AG09319 (cell line): ENCODE data around the gene IL2RA.
"Not testable (repeated sequence)": the region's sequence is repeated elsewhere in the genome, so short reads cannot be mapped to it uniquely, and the experiment has no call there.

Experiments
- DNase-seq: peaks from one replicate; pipeline ENCODE4 v3.0.0-alpha.2; 2010; ENCODE audit warnings: low read depth; ENCODE audit errors: extremely low read depth
- TF ChIP-seq, protein P1 (sequence below): IDR thresholded peaks from 2 replicates; pipeline ENCODE4 v1.5.1; 2011; ENCODE audit warnings: low read depth, mild to moderate bottlenecking, inconsistent platforms, low read length, moderate library complexity

IL2RA gene

GRCh38 chr10:6008497-6009142 is 53.5 kb downstream of the IL2RA start:
- no peak for DNase-seq
- TF ChIP-seq, protein P1, sequence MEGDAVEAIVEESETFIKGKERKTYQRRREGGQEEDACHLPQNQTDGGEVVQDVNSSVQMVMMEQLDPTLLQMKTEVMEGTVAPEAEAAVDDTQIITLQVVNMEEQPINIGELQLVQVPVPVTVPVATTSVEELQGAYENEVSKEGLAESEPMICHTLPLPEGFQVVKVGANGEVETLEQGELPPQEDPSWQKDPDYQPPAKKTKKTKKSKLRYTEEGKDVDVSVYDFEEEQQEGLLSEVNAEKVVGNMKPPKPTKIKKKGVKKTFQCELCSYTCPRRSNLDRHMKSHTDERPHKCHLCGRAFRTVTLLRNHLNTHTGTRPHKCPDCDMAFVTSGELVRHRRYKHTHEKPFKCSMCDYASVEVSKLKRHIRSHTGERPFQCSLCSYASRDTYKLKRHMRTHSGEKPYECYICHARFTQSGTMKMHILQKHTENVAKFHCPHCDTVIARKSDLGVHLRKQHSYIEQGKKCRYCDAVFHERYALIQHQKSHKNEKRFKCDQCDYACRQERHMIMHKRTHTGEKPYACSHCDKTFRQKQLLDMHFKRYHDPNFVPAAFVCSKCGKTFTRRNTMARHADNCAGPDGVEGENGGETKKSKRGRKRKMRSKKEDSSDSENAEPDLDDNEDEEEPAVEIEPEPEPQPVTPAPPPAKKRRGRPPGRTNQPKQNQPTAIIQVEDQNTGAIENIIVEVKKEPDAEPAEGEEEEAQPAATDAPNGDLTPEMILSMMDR, result no peak

- TF ChIP-seq, protein P1, result no peak
- no peak for DNase-seq
Measured at GRCh38 chr10:6006991-6007390, 55.2 kb downstream of the IL2RA start.

GRCh38 chr10:6006546-6006945 is 55.6 kb downstream of the IL2RA start:
- TF ChIP-seq, protein P1, result no peak
- no peak for DNase-seq

GRCh38 chr10:6005856-6006395 is 56.2 kb downstream of the IL2RA start:
- TF ChIP-seq, protein P1, result no peak

GRCh38 chr10:6005161-6005804 is 56.9 kb downstream of the IL2RA start:
- DNase-seq, result not testable (repeated sequence)

More at GRCh38 chr10:6005856-6006395, 56.2 kb downstream of the IL2RA start:
- no peak for DNase-seq

DNA sequence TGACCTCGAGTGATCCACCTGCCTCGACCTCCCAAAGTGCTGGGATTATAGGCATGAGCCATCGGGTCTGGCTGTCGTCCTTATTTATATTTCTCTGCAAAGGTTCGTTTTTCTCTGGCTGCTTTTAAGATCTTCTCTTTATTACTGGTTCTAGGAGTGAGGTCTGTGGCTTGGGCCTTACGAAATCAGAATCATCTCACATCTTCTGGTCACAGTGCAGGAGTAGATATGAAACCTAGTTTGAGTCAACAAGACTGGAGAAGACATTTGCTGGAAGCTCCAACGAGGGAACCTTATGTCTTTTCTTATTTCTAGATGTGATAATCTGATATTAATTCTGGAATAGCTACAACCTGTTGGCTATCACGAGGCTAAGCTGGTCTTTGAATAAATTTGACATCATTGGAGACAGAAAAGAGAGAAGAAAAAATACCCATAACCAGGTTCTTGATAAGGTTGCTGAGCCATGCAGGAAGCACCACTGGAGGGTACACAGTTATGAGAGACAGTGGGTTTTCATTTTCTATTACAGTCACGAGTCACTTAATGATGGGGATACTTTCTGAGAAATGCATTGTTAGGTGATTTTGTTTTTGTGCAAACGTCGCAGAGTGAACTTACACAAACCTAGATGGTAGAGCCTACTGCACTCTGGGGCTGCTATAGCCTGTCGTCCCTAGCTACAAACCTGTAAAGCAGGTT is 59.2 kb downstream of the IL2RA start:
- TF ChIP-seq, protein P1, result no peak
- DNase-seq, result no peak

DNA sequence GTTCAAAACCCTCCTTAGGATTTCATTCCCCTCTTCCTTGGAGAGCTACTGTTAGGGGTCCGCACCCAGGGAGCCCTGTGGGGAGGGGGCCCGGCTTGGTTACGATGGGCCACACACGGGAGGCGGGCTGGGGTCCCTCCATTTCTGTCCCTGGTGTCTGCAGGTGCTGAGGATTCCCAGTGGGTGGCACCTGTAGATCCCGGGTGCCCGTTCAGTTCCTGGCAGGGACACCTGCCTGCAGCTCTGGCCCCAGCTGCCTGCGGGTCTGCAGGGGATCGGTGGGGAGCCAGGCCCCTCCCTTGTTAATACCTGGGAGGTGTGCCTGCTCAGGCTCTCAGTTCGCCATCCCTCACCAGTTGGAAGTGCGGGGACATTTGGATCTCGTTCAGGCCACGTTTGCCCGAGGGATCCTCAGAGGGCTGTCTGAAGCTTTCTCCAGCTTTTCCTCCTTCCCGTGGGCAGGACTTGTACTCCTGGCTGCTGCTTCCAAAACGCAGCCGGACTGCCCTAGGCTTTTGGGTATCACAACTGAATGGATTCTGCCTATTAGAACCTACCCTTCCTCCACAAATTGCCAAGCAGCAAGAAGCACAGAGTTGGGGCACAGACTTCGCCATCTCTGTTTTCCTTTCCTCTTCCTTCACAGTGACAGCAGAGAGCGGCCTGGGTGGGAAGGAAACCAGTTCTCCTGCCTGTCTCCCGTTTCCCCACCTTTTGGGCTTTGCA is 62.6 kb downstream of the IL2RA start:
- TF ChIP-seq, protein P1, result no peak
- DNase-seq, result no peak
